Umbilical cord (tissue), 2 donors: ENCODE measurements around the gene FXN. TPM values are rescaled to one million over a fixed set of nuclear protein-coding genes. Genes with fewer than 3 reads are reported as not detected.
A peak's percentile ranks its signal among the peaks of the same experiment; 100 is the strongest.
"Not testable (repeated sequence)": the region's sequence is repeated elsewhere in the genome, so short reads cannot be mapped to it uniquely, and the experiment has no call there.

ENCODE experiments used
- DNase-seq: peaks from one replicate; pipeline ENCODE4 v3.0.0-alpha.2; 2015; ENCODE audit warnings: low spot score
- total RNA-seq: library from RNA; depleted of rRNA; stranded (reverse); fragments of >200 nt; gene quantifications from one replicate; pipeline ENCODE4 v1.2.3, GENCODE V29; 2014; ENCODE audit warnings: low replicate concordance; ENCODE audit not compliant: insufficient read depth

Gene FXN
- total RNA-seq, 1 donor from 2014 or later = 8.2 TPM

DNA sequence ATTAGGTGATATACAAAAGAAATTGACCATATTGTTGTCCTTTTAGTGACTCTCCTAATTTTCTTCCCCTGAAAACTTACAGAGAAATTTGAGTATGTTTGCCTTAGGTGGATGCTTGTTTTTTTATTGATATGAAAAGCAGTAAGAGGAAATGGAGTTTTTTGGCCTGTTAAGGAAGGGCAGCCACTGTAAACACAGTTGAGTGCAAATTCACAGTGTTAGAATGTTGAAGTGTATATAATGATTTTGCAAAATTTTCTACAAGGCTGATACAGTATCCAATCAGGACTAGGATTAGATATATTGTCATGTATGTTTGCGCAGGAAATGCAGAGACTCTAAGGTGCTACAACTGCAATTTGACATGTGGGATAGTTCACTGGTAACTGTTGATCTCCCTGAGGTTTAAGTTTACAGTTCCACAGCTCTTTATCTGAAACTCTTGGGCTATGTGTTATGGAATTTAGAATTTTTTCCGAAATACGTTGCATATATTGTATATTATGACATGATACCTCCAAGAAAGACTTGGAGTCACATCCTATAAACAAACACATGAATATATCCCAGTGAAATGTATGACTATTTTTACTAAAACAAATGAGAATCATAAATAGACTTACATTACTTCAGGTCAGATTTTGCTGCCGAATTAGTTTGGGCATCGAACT is 62.5 kb downstream of the FXN start:
- no peak for DNase-seq

DNA sequence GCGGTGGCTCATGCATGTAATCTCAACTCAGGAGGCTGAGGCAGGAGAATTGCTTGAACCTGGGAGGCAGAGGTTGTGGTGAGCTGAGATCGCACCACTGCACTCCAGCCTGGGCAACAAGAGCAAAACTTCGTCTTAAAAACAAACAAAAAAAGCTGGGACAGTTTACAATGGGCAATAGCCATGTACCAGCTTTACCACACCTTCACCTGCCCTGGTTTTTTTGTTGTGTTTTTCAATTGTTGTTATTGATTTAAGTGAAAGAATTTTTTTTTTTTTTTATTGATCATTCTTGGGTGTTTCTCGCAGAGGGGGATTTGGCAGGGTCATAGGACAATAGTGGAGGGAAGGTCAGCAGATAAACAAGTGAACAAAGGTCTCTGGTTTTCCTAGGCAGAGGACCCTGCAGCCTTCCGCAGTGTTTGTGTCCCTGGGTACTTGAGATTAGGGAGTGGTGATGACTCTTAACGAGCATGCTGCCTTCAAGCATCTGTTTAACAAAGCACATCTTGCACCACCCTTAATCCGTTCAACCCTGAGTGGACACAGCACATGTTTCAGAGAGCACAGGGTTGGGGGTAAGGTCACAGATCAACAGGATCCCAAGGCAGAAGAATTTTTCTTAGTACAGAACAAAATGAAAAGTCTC is 67.9 kb downstream of the FXN start:
- not testable (repeated sequence) for DNase-seq

GRCh38 chr9:69104830-69105527 is 69.4 kb downstream of the FXN start:
- DNase-seq = no peak

- DNase-seq = peak; percentile 91
Measured at GRCh38 chr9:69107771-69108170, 72.2 kb downstream of the FXN start.

- not testable (repeated sequence) for DNase-seq
Measured at GRCh38 chr9:69108706-69109105, 73.2 kb downstream of the FXN start.

- no peak for DNase-seq
Measured at GRCh38 chr9:69109152-69109551, 73.6 kb downstream of the FXN start.

DNA sequence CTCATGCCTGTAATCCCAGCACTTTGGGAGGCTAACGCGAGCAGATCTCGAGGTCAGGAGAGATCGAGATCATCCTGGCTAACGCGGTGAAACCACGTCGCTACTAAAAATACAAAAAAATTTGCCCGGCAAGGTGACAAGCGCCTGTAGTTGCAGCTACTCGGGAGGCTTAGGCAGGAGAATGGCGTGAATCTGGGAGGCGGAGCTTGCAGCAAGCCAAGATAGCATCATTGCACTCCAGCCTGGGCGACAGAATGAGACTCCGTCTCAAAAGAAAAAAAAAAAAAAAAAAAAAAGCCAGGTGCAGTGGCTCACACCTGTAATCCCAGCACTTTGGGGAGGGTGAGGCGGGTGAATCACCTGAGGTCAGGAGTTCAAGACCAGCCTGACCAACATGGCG is 77.1 kb downstream of the FXN start:
- not testable (repeated sequence) for DNase-seq

DNA sequence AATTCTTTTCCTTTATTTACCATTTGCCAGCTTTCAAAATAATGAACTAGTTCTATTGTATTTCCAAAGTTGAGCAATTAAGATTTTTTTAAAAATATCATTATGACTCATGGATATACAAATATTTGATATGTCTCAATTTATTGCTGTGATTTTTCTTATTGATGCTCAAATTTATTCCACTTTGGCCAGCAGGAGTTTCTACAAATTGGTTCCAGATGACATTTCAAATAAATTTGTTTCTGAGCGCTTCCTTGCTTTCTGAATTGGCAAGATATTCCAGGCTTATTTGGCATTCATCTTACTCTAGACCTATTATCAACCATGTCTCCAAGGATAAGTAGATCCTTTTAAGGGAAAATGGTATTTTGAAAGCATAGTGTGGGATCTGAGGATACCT is 80.1 kb downstream of the FXN start:
- DNase-seq = no peak

DNA sequence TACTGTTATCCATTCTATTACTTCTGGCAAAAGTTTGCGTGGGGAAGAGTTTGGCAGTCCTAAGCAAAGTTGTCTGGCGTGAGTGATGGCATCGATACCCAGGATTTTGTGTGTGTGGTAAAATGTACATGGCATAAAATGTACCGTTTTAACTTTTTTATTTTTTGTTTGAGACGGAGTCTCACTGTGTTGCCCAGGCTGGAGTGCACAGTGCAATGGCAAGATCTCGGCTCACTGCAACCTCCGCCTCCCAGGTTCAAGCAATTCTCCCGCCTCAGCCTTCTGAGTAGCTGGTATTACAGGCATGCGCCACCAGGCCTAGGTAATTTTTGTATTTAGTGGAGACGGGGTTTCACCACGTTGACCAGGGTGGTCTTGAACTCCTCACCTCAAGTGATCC is 83.1 kb downstream of the FXN start:
- DNase-seq = no peak

DNA sequence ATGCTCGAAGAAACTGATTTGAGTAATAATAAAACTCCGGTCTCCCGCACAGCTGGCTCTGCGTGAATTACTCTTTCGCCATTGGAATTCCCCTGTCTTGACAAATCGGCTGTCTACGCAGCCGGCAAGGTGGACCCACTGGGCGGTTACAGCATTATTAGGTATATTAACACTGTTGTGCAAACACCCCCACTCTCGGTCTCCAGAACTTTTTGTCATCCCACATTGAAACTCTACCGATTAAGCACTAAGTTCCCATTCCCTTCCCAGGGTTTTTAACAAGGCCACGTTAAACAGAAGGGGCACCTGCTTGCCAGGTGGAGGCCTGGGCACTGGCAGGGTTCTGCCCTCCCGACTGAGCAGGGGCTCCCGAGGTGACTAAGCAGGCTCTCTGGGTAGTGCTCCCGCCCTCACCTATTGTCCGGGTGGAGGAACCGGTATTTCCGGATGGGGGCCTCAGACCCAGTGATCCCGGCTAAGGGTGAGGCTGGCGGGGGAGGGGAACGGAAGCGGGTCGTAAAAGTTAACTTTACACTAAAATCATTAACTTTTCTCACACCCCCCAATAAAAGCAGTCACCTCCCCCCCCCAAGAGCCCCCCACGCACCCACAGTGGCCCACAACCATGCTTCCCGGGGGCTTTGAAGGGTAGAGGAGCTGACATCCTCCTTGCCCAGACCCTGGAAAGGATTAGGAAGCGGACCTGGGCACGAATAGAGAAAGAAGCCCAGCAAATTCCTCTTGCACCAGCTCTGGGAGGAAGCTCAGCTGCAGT is 85.0 kb downstream of the FXN start:
- DNase-seq = peak; percentile 64

- peak; percentile 38 for DNase-seq
Measured at GRCh38 chr9:69121155-69122081, 85.9 kb downstream of the FXN start.

- DNase-seq = peak; percentile 65
Measured at GRCh38 chr9:69122082-69122548, 86.6 kb downstream of the FXN start.

GRCh38 chr9:69122549-69123141 is 87.1 kb downstream of the FXN start:
- DNase-seq = peak; percentile 61

DNA sequence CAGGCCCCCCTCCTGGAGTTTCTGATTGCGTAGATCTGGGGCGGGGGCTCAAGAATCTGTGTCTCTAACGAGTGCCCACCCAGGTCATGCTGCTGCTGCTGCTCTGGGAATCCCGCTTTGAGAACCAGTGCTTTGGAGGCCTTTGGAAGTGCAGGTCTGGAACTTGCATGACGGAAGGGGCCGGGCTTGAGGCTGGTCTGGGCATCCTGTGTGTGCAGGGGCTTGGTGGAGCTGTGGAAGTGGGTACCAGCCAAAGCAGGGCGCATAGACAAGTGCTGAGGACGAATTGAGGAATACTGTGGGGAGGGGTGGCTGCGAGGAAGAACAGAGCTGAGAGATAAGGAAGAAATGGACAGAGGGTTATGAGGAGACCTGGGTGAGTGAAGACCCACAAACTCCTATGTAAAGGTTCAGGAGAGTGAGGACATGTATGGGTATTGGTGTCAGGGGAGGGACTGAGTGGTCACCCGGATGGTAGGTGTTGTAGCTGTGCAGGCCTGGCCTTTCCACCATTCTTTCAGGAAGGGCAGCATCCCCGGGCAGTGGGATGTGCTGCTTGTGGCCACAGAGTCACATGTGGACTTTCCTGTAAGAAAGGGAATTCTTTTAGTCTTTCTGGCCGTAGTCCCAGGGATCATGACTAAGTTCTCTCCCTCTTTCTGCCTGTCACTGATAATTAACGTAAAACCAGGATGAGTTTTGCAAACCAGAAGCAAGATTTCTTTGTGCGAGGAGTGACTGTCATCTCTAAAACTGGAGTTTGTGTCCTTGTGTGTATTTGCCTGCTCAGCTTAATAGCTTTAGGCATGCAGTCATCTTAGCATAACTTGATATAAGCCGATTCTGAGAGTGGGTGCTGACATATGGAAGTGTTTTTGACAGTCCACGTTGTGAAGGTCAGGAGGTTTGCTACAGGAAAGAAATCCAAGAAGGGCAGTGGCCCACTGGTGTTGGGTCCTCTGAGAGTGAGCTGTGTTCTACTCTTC is 95.2 kb downstream of the FXN start:
- DNase-seq = peak; percentile 48

- peak; percentile 89 for DNase-seq
Measured at GRCh38 chr9:69131682-69132081, 96.1 kb downstream of the FXN start.

- DNase-seq = no peak
Measured at GRCh38 chr9:69132361-69132760, 96.8 kb downstream of the FXN start.

- DNase-seq = no peak
Measured at GRCh38 chr9:69134412-69134811, 98.9 kb downstream of the FXN start.

- no peak for DNase-seq
Measured at GRCh38 chr9:69136185-69136584, 100.6 kb downstream of the FXN start.

DNA sequence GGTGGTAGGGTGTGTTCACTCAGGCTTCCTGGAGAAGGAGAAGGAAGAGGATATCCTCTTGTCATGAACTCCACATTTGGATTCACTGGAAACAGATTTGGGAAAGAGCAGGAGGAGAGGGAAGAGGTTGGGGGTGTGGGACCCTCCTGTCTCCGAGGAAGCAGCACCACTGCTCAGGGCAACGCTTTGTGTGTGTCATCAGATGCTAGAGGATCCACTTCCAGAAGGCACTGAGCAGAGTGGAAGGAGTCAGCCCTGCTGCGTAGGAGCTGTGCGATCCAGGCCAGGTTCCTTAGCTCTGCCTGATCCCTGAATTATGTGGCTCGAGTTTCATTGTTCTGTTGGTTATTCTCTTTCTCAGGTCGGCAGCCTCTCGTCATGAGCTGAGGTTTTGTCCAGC is 101.2 kb downstream of the FXN start:
- DNase-seq = no peak
